Midbrain (tissue), 1 donor: ENCODE measurements around the gene KLHL34.

ENCODE experiments used
- DNase-seq: peaks from one replicate; lab custom pipeline; 2025; lab: John Stamatoyannopoulos, UW

Gene KLHL34

DNA sequence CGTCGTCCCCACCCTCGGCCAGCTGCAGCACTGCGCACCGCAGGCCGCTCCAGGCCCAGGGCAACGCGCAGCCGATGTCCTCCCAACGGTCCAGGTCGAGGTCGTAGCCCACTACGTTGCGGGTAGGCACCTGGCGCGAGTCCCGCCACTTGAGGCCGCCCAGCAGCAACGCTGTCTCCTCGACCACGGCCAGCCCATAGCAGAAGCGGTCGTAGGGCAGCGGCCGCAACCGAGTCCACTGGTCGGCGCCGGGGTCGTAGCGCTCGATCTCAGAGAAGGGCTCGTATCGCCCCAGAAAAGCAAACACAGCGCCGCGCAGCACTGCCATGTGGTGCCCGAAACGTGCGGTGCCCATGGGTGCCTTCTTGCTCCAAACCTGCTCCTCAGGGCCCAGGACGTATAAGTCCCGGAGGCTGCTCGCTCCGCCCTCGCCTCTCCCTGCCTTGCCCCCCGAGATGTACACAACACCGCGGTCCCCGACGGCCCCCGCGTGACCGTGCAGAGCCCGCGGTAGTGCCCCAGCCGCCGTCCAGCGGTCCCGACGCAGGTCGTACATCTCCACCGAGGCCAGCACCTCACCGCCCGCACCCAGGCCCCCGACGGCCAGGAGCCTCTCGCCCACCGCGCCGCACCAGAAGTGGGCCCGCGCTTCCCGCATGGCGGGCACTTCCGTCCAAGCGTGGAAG, 2.1 kb downstream of the KLHL34 start:
- DNase-seq: no peak

DNA sequence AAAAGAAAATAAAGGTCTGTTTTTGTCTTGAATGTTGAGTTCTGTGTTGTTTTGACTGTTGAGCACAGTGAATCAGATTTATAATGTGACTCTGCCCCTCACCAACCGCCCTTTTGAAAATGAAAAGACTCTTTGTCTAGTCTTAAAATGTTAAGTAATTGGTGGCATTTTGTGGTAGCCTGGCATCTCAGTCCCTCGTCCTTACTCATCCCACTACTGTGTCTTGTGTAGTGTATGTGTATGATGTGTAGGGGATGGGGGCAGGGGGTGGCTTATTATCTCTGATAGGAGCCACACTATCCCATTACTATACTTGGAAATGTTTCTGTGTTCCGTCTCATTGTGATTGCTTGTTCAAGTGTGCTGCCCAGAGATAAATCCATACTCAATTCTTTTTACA, 12.2 kb downstream of the KLHL34 start:
- no peak for DNase-seq

DNA sequence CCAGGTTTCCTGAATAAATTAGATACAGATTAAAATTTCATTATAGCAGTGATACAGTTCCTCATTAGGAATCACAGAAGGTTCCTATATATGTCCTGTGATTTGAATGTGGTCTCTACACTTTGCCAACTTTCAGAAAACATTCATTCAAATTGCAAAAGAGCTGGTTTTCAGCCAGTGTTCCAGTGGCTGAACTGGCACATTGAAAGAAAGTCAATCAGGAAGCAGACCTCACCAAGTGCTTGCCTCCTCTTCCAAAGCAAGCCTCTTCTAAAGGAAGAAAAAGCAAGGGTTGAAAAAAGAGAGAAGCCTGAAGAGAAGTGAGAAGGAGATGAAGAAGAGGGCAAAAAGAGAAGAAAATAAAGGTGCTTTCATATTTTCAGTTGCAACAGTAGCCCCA, 12.7 kb downstream of the KLHL34 start:
- no peak for DNase-seq

DNA sequence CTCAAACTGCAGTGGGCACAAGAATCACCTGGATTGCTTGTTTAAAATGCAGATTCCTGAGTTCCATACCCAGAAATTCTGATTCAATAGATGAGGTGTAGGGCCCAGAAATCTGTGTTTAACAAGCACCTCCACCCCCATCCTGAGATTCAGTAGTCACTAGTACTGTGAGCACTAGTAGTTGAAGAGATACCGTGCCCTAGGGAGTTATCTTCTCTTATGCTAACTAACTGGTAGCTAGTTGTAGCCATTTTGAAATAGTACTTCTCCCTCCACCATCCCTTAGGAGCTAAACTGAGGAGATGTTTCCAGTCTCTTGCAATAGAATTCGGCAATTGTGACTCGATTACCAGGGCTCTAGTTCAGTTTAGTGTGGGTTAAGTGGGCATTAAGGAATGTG, 18.4 kb downstream of the KLHL34 start:
- DNase-seq: no peak

DNA sequence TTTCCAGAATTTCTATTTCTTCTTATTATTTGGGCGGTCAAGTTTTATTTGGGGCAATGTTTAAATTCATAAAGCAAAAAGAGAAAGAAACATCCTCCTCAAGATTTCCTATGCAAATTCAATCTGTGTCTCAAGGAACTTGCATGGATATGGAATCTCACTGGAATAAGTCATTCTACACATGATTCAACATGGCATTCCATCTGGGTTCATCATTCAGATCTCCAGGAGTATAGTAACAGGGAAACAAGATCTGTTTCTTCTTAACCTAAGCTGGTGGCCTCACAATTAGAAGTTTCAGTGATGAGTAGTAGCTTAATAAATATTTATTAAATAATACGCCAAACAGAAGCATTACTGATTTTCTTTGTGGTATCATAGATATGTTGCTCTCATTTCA, 19.8 kb downstream of the KLHL34 start:
- DNase-seq: no peak

DNA sequence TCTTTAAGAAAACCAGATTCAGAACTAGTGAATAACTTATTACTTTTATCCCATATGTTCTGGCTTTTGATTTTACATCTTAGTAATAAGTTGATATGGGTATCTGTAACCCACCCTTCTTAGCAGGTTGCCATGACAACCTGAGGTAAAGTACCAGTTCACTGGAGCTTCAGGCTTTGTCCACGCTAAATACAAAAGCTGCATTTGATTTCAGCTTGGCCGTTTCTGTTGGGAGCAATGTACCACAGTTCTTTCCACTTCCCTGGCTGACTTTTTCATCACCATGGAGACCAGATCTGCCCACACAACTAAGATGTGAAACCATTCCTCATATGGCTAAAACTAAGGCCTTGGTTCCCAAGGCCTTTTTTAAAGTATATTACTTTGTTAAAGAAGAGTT, 26.1 kb downstream of the KLHL34 start:
- DNase-seq: no peak

DNA sequence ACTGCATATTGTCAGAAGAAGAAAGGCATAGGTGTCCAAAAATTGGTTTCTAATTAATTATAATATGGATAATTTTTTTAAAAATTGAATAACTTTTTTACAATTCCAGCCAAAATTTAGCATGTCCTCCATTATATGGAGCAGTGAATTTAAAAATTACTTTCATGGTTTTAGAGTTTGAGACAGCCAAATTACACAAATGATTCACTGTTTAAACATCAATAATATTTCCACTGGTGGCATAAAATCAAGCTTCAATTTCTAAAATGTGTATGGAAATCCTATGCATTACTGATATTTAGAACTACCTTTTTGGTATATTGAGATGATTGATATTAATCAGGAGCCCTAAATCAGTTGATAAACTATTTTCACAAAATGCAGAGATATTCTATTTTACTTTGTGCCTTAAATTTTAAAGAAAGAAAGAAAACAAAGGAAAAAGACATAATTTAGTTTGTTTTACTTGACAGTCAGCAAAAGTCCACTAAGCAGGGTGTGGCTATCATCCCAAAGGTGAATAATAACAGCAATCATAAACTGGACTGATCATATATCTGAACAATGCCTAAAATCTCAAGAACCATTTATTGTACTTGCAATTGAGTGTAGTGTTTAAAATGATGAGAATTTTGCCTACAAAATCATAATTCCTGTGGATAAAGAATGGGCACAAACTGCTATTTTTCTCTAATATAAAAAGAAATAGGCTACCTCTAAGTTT, 34.2 kb downstream of the KLHL34 start:
- no peak for DNase-seq

DNA sequence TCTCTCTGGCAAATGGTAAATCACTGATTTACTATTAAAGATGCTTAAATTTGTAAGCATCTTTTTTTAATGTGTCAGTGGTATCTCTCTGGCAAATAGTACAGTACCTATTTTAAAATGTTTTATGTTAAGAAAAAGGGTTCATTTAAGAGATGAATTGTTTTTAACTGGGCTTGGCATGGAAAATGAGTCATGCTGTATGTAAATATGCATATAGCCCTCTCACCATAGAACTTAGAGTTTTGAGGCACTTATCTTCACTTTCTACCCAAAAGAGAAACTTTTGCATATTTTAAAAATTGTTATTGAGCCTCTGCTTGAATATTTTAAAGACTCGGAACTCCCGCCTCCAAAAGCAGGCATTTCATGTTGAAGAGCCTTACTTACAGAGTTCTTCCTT, 37.9 kb downstream of the KLHL34 start:
- no peak for DNase-seq

DNA sequence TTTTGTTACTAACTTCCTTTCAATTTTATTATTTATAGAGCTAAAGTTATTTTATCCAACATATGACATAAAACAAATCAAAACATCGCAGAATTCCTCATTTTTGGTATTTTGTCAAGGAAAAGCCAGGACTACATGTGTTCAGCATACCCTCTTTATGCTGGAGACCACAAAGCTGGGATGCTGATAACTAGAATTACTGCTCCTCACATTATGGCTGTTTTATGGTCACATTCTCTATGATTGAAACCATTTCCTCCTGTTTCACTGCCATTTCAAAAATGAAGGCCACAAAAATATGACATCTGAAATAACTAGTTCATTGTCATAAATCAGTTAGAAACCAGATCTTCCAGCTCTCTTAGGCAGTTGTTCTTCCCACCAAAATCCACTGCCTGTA, 41.7 kb downstream of the KLHL34 start:
- no peak for DNase-seq

DNA sequence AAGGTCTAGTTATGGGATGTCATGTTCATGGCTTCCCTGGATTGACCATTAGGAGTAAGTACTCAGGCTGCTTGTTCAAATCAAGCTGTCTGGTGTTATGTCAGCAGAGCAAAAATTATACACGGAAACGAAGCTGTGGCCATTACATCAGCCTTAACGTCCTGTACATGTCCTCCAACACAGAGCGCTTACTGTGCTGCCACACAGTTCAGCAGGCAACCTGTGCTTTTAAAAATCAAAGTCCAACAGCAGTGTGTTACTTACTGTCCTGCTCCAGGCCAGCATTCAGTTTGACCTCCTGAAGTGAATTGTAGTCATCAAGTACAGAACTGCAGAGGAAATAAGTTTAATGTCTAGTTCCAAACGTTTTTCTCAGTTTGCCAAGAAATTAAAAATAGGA, 46.0 kb downstream of the KLHL34 start:
- no peak for DNase-seq

DNA sequence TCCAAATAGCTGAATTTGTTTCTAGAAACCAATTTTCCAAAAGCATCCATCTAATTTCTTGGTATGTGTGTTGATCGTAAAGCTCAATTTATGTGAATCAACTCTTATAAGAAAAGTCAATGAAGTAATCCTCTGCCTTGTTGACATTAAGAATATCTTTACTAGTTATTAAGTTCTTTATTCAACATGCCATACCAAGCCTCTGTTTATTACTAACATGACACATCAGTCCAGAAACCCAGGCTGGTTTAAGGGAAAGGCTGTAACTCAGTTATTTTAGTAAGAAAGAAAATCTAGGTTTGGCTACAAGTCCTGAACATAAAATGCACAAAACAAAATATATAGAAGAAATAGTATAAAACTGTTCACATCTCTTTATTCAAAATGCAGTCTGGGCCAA, 48.0 kb downstream of the KLHL34 start:
- no peak for DNase-seq

DNA sequence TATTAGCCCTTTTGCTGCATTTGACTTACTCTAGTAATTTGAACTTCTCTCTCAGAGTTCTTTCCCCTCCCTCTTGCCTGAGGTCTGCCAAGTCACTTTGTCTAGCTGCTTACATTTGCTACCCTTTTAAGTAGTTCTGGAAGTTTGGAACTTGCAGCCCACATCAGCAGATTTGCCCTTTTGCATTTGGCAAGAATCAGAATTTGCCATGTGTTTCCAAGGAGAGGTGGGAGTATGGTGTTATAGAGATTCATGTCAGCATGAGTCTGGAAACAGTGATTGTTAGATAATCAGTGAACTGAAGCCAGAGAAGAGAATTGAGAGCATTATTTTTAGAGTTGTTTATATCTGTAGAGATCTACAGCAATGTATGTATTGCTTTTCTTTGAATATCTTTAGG, 52.1 kb downstream of the KLHL34 start:
- DNase-seq: no peak
